ENCODE results near the gene SLC7A8.

DNA sequence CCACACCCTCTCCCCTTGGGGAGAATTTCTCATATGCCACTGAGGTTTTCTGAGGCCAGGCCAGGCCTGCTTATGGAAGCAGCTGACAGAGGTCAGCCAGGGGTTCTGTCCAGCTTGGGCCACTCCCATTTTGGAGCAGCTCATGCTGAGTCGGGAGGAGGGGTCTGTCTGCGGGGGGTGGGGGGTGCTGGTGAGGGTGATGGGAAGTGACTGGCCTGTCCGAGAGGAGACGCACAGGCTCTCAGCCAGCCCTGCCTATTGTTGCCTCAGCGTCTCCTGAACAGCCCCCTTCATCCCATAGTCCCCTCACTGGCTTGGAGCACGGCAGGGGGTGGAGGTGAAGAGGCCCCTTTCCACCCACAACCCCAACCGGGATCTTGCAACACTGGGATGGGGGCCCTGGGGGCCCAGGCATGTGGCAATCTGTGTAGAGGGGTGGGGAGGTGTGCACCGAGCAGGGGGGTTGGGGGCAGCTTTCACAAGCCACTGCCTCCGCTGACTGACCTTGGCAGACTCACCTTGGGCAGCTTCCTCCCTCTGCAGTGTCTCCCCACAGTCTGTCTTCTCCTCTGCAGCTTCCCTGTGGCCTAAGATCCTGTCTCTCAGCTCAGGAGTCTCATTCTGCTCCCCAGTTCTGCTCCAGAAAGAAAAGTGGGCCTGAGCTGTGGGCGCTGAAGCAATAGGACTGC is 69.9 kb downstream of the SLC7A8 start:
- TF ChIP-seq CTCF (tag by site-specific recombination; IDR thresholded peaks at IDR 0.05) (no peak), ZNF792 (tag by site-specific recombination; IDR thresholded peaks at IDR 0.05) (no peak), ZNF362 (tag by site-specific recombination; IDR thresholded peaks at IDR 0.05) (no peak), ZNF274 (IDR thresholded peaks at IDR 0.05; ENCODE audit: low read length) (no peak), ZNF274 (tag by site-specific recombination; IDR thresholded peaks at IDR 0.05; ENCODE audit: borderline replicate concordance) (no peak), ZNF416 (tag by site-specific recombination; IDR thresholded peaks at IDR 0.05) (no peak), PRDM1 (tag by site-specific recombination; IDR thresholded peaks at IDR 0.05) (no peak), MYNN (tag by site-specific recombination; IDR thresholded peaks at IDR 0.05; ENCODE audit: borderline replicate concordance) (no peak), ZNF148 (tag by site-specific recombination; IDR thresholded peaks at IDR 0.05; ENCODE audit: borderline replicate concordance) (no peak), ZNF350 (tag by site-specific recombination; IDR thresholded peaks at IDR 0.05) (no peak)
- TF ChIP-seq, protein P1, sequence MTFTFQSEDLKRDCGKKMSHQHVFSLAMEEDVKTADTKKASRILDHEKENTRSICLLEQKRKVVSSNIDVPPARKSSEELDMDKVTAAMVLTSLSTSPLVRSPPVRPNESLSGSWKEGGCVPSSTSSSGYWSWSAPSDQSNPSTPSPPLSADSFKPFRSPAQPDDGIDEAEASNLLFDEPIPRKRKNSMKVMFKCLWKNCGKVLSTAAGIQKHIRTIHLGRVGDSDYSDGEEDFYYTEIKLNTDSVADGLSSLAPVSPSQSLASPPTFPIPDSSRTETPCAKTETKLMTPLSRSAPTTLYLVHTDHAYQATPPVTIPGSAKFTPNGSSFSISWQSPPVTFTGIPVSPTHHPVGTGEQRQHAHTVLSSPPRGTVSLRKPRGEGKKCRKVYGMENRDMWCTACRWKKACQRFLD (tag by site-specific recombination; IDR thresholded peaks at IDR 0.05), result no peak
- TF ChIP-seq, protein P2, sequence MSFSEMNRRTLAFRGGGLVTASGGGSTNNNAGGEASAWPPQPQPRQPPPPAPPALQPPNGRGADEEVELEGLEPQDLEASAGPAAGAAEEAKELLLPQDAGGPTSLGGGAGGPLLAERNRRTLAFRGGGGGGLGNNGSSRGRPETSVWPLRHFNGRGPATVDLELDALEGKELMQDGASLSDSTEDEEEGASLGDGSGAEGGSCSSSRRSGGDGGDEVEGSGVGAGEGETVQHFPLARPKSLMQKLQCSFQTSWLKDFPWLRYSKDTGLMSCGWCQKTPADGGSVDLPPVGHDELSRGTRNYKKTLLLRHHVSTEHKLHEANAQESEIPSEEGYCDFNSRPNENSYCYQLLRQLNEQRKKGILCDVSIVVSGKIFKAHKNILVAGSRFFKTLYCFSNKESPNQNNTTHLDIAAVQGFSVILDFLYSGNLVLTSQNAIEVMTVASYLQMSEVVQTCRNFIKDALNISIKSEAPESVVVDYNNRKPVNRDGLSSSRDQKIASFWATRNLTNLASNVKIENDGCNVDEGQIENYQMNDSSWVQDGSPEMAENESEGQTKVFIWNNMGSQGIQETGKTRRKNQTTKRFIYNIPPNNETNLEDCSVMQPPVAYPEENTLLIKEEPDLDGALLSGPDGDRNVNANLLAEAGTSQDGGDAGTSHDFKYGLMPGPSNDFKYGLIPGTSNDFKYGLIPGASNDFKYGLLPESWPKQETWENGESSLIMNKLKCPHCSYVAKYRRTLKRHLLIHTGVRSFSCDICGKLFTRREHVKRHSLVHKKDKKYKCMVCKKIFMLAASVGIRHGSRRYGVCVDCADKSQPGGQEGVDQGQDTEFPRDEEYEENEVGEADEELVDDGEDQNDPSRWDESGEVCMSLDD (tag by site-specific recombination; IDR thresholded peaks at IDR 0.05), result no peak
- TF ChIP-seq, protein P3, sequence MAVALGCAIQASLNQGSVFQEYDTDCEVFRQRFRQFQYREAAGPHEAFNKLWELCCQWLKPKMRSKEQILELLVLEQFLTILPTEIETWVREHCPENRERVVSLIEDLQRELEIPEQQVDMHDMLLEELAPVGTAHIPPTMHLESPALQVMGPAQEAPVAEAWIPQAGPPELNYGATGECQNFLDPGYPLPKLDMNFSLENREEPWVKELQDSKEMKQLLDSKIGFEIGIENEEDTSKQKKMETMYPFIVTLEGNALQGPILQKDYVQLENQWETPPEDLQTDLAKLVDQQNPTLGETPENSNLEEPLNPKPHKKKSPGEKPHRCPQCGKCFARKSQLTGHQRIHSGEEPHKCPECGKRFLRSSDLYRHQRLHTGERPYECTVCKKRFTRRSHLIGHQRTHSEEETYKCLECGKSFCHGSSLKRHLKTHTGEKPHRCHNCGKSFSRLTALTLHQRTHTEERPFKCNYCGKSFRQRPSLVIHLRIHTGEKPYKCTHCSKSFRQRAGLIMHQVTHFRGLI (tag by site-specific recombination; IDR thresholded peaks at IDR 0.05), result no peak
